A549 (cell line): ENCODE data around the gene PLTP.

Experiments used
- BHLHE40 ChIP-seq: IDR thresholded peaks from 2 replicates; pipeline ENCODE4 v1.6.1; 2012; ENCODE audit warnings: low read depth, low read length, inconsistent platforms
- HOXB5 ChIP-seq: fragments of 250-450 bp; sonication (Bioruptor Pico); IDR thresholded peaks from 2 replicates; pipeline ENCODE4 v1.5.0; 2020; ENCODE audit warnings: mild to moderate bottlenecking, moderate library complexity
- JUNB ChIP-seq: fragments of >200 bp; sonication (Bioruptor Twin); formaldehyde crosslinking; IDR thresholded peaks from 2 replicates; pipeline ENCODE4 v1.6.1; 2016
- MAZ ChIP-seq: fragments of 150-350 bp; IDR thresholded peaks from 2 replicates; pipeline ENCODE4 v1.6.1; 2014; ENCODE audit warnings: antibody characterized with exemption, low read depth, low read length, borderline replicate concordance
- POLR2A ChIP-seq: IDR thresholded peaks from 2 replicates; pipeline ENCODE4 v1.6.1; 2012; ENCODE audit warnings: mild to moderate bottlenecking, low read length
- RAD21 ChIP-seq, 2 experiments: fragments of >200 bp in 1 of 2; sonication (Bioruptor Twin) in 1 of 2; formaldehyde crosslinking in 1 of 2; IDR thresholded peaks in 1 of 2; conservative IDR thresholded peaks in 1 of 2; 2 replicates in 1 of 2; 3 replicates in 1 of 2; pipeline ENCODE4 v1.6.1; 2012 to 2018; ENCODE audit warnings: inconsistent platforms in 1 of 2
- RNF2 ChIP-seq: fragments of 200-600 bp; sonication (generic); IDR thresholded peaks from 2 replicates; pipeline ENCODE4 v1.6.1; 2016; ENCODE audit warnings: low read depth, mild to moderate bottlenecking, antibody characterized with exemption, moderate library complexity, borderline replicate concordance
- TP53 ChIP-seq: fragments of 250-450 bp; sonication (Bioruptor Pico); IDR thresholded peaks from 2 replicates; pipeline ENCODE4 v1.5.0; 2021; ENCODE audit warnings: mild to moderate bottlenecking, moderate library complexity
- TF ChIP-seq, protein P1 (sequence below): fragments of >200 bp; sonication (Bioruptor Twin); formaldehyde crosslinking; IDR thresholded peaks from 3 replicates; pipeline ENCODE4 v1.5.1; 2016
- TF ChIP-seq, protein P2 (sequence below): fragments of 200-600 bp; sonication (generic); IDR thresholded peaks from 2 replicates; pipeline ENCODE4 v1.6.1; 2016; ENCODE audit warnings: antibody characterized with exemption, mild to moderate bottlenecking, moderate library complexity

DNA sequence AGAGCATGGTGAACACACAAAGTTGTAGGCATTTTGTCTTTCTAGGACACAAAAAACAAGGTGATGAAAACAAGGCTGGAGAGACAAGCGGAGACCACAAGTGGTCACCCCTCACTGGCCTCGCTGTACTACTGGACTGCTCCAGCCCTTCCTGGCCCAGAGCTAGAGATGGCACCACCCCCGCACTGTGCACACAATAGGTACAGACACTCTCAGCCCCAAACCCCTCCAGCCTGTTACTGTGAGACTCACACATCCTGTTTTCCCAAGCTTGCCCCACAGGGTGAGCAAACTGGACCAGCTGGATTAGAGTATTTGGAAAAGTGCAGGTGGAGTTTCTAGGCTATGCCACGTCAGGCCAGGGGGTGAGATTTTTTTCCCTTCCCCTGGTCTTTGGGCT is 39.3 kb downstream of the PLTP start:
- TF ChIP-seq MAZ (no peak), POLR2A (no peak), TP53 (no peak), RNF2 (no peak), JUNB (no peak), RAD21 (conservative IDR thresholded peaks at IDR 0.05 in 1 of 2, IDR thresholded peaks at IDR 0.05 in 1 of 2) (no peak), HOXB5 (no peak), BHLHE40 (no peak)
- TF ChIP-seq, protein P1, sequence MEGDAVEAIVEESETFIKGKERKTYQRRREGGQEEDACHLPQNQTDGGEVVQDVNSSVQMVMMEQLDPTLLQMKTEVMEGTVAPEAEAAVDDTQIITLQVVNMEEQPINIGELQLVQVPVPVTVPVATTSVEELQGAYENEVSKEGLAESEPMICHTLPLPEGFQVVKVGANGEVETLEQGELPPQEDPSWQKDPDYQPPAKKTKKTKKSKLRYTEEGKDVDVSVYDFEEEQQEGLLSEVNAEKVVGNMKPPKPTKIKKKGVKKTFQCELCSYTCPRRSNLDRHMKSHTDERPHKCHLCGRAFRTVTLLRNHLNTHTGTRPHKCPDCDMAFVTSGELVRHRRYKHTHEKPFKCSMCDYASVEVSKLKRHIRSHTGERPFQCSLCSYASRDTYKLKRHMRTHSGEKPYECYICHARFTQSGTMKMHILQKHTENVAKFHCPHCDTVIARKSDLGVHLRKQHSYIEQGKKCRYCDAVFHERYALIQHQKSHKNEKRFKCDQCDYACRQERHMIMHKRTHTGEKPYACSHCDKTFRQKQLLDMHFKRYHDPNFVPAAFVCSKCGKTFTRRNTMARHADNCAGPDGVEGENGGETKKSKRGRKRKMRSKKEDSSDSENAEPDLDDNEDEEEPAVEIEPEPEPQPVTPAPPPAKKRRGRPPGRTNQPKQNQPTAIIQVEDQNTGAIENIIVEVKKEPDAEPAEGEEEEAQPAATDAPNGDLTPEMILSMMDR: no peak
- TF ChIP-seq, protein P2, sequence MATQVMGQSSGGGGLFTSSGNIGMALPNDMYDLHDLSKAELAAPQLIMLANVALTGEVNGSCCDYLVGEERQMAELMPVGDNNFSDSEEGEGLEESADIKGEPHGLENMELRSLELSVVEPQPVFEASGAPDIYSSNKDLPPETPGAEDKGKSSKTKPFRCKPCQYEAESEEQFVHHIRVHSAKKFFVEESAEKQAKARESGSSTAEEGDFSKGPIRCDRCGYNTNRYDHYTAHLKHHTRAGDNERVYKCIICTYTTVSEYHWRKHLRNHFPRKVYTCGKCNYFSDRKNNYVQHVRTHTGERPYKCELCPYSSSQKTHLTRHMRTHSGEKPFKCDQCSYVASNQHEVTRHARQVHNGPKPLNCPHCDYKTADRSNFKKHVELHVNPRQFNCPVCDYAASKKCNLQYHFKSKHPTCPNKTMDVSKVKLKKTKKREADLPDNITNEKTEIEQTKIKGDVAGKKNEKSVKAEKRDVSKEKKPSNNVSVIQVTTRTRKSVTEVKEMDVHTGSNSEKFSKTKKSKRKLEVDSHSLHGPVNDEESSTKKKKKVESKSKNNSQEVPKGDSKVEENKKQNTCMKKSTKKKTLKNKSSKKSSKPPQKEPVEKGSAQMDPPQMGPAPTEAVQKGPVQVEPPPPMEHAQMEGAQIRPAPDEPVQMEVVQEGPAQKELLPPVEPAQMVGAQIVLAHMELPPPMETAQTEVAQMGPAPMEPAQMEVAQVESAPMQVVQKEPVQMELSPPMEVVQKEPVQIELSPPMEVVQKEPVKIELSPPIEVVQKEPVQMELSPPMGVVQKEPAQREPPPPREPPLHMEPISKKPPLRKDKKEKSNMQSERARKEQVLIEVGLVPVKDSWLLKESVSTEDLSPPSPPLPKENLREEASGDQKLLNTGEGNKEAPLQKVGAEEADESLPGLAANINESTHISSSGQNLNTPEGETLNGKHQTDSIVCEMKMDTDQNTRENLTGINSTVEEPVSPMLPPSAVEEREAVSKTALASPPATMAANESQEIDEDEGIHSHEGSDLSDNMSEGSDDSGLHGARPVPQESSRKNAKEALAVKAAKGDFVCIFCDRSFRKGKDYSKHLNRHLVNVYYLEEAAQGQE: no peak
